HUES6 (cell line): ENCODE data around the gene HDAC4.

Experiments
- H3K27ac ChIP-seq: 2 replicates; pipeline ENCODE4 v1.7.0; 2013; ENCODE audit warnings: low read depth, mild to moderate bottlenecking, low read length, inconsistent platforms
- H3K27me3 ChIP-seq: 2 replicates; pipeline ENCODE4 v1.6.1; 2013; ENCODE audit warnings: low read length; ENCODE audit not compliant: control insufficient read depth, insufficient read depth
- H3K36me3 ChIP-seq: 2 replicates; pipeline ENCODE4 v1.6.1; 2013; ENCODE audit warnings: low read length; ENCODE audit not compliant: control insufficient read depth, insufficient read depth
- H3K4me1 ChIP-seq: 2 replicates; pipeline ENCODE4 v1.6.1; 2013; ENCODE audit warnings: low read length; ENCODE audit not compliant: control insufficient read depth, insufficient read depth
- H3K4me3 ChIP-seq: 2 replicates; pipeline ENCODE4 v1.5.1; 2013; ENCODE audit warnings: low read depth, low read length
- H3K9ac ChIP-seq: one replicate; pipeline ENCODE4 v1.6.1; 2013; ENCODE audit warnings: mild to moderate bottlenecking, low read length
- H3K9me3 ChIP-seq: 2 replicates; pipeline ENCODE4 v1.6.1; 2013; ENCODE audit warnings: low read depth, low read length; ENCODE audit not compliant: control insufficient read depth, insufficient read depth

Gene HDAC4

GRCh38 chr2:239156516-239157265 is 244.1 kb downstream of the HDAC4 start:
- no peak overlapping the region for H3K9ac ChIP-seq
- no peaks in the 10 kb centered on the region for H3K9me3 ChIP-seq
- no peaks in the 10 kb centered on the region for H3K27me3 ChIP-seq
- no peaks in the 10 kb centered on the region; the same call in 1 of the 2 replicates for H3K4me1 ChIP-seq
- H3K27ac ChIP-seq = no peak overlapping the region
- H3K36me3 ChIP-seq = peaks cover 43% of the 10 kb centered on the region
- H3K4me3 ChIP-seq = no peak overlapping the region

- H3K36me3 ChIP-seq = peaks cover 43% of the 10 kb centered on the region
- no peaks in the 10 kb centered on the region for H3K27me3 ChIP-seq
- no peak overlapping the region for H3K27ac ChIP-seq
- H3K4me3 ChIP-seq = no peak overlapping the region
- H3K9ac ChIP-seq = no peak overlapping the region
- no peaks in the 10 kb centered on the region for H3K9me3 ChIP-seq
- H3K4me1 ChIP-seq = no peaks in the 10 kb centered on the region; the same call in 1 of the 2 replicates
These were observed 244.9 kb downstream of the HDAC4 start for GRCh38 chr2:239155806-239156480.

GRCh38 chr2:239154971-239155805 is 245.6 kb downstream of the HDAC4 start:
- Histone ChIP-seq H3K9me3 (no peaks in the 10 kb centered on the region), H3K9ac (no peak overlapping the region), H3K4me3 (no peak overlapping the region), H3K27me3 (no peaks in the 10 kb centered on the region), H3K36me3 (peaks cover 43% of the 10 kb centered on the region), H3K27ac (no peak overlapping the region), H3K4me1 (no peaks in the 10 kb centered on the region; the same call in 1 of the 2 replicates)

- Histone ChIP-seq H3K36me3 (peaks cover 43% of the 10 kb centered on the region), H3K9me3 (no peaks in the 10 kb centered on the region)
These were observed 246.8 kb downstream of the HDAC4 start for GRCh38 chr2:239153806-239154591.

GRCh38 chr2:239152916-239153305 is 247.9 kb downstream of the HDAC4 start:
- Histone ChIP-seq H3K36me3 (peaks cover 48% of the 10 kb centered on the region), H3K27me3 (no peaks in the 10 kb centered on the region), H3K4me1 (no peaks in the 10 kb centered on the region; the same call in 1 of the 2 replicates), H3K9me3 (no peaks in the 10 kb centered on the region), H3K4me3 (no peak overlapping the region), H3K27ac (no peak overlapping the region), H3K9ac (no peak overlapping the region)

More at GRCh38 chr2:239153806-239154591, 246.8 kb downstream of the HDAC4 start:
- Histone ChIP-seq H3K9ac (no peak overlapping the region), H3K4me1 (no peaks in the 10 kb centered on the region; the same call in 1 of the 2 replicates), H3K27ac (no peak overlapping the region), H3K27me3 (no peaks in the 10 kb centered on the region), H3K4me3 (no peak overlapping the region)

- Histone ChIP-seq H3K36me3 (peaks cover 48% of the 10 kb centered on the region), H3K27me3 (no peaks in the 10 kb centered on the region), H3K4me3 (no peak overlapping the region), H3K9ac (no peak overlapping the region), H3K9me3 (no peaks in the 10 kb centered on the region), H3K4me1 (no peaks in the 10 kb centered on the region), H3K27ac (no peak overlapping the region)
These were observed 248.4 kb downstream of the HDAC4 start for GRCh38 chr2:239152239-239152915.

- Histone ChIP-seq H3K27ac (no peak overlapping the region), H3K9ac (no peak overlapping the region), H3K4me1 (no peaks in the 10 kb centered on the region), H3K36me3 (peaks cover 45% of the 10 kb centered on the region), H3K4me3 (no peak overlapping the region), H3K9me3 (no peaks in the 10 kb centered on the region), H3K27me3 (no peaks in the 10 kb centered on the region)
These were observed 249.4 kb downstream of the HDAC4 start for GRCh38 chr2:239151201-239152131.

- H3K36me3 ChIP-seq = peaks cover 35% of the 10 kb centered on the region
These were observed 250.5 kb downstream of the HDAC4 start for GRCh38 chr2:239150125-239151011.

GRCh38 chr2:239149501-239149900 is 251.3 kb downstream of the HDAC4 start:
- H3K4me1 ChIP-seq = no peaks in the 10 kb centered on the region
- H3K27me3 ChIP-seq = no peaks in the 10 kb centered on the region
- no peak overlapping the region for H3K4me3 ChIP-seq
- no peak overlapping the region for H3K27ac ChIP-seq
- H3K36me3 ChIP-seq = peaks cover 32% of the 10 kb centered on the region
- no peak overlapping the region for H3K9ac ChIP-seq
- H3K9me3 ChIP-seq = no peaks in the 10 kb centered on the region

More at GRCh38 chr2:239150125-239151011, 250.5 kb downstream of the HDAC4 start:
- no peaks in the 10 kb centered on the region for H3K9me3 ChIP-seq
- no peaks in the 10 kb centered on the region for H3K4me1 ChIP-seq
- H3K9ac ChIP-seq = no peak overlapping the region
- H3K27me3 ChIP-seq = no peaks in the 10 kb centered on the region
- no peak overlapping the region for H3K27ac ChIP-seq
- no peak overlapping the region for H3K4me3 ChIP-seq
